ENCODE results near the gene NBPF15. TPM values are rescaled to one million over a fixed set of nuclear protein-coding genes. Genes with fewer than 3 reads are reported as not detected.
"Not testable (repeated sequence)": the region's sequence is repeated elsewhere in the genome, so short reads cannot be mapped to it uniquely, and the experiment has no call there.

The NBPF15 gene
- total and polyA plus RNA-seq, 7 experiments from 2014 or later, result 19.7 to 259 (median 107) TPM

DNA sequence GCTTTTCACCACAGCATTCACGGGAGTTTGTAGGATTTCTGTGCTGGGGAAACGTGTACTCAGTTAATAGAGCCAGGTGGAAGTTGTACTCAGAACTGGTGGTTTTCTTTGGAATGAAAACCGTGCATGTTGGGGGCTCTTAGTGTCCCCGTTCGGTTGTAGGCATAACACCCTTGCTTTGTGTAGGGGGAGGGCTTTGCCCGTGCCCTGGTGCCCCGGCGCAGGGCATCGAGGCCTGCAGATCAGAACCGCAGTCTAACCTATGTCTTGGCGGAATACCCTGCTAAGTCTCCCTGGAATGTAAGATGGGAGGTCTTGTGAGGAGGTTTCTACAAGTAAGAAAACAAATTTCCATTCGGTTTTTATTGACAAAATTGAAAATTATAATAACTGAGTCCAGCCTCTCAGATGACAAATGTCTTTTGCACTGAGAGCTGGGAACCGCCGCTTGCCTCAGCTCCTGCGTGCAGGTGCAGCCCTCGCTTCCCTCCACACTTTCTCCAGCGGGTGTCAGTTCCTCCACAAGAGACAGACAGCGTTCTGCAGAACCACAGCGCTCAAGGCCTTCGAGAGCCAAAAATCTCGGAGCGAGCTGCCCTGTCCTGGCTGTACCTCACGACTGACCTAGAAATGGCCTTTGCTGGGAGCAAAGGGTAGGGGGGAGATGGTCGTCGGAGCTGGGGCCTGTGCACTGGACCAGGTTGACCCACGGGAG lies 47.9 kb downstream of the NBPF15 start:
- ATAC-seq; POLR2A ChIA-PET; H3K9me3 ChIP-seq (ENCODE audit: control insufficient read depth in 2 of 3, low read length in 3 of 3); H3K9me3 Mint-ChIP-seq; intact Hi-C loops (cut with micrococcal nuclease); H3K36me3 Mint-ChIP-seq; H3K4me1 Mint-ChIP-seq; CTCF ChIA-PET; H3K27me3 Mint-ChIP-seq; H3K4me1 ChIP-seq (ENCODE audit: control insufficient read depth in 2 of 2, insufficient read depth in 2 of 2, low read length in 2 of 2); H3K36me3 ChIP-seq (ENCODE audit: control insufficient read depth in 2 of 3, insufficient read depth in 3 of 3, low read length in 3 of 3); H3K27me3 ChIP-seq (ENCODE audit: control insufficient read depth in 2 of 2, insufficient read depth in 2 of 2, low read length in 2 of 2): not testable (repeated sequence)
- peak overlapping the region; percentile 88 to 99 (median 93) for H3K4me3 Mint-ChIP-seq
- peak in 2 of 9 donors; percentile 8 to 13 for DNase-seq
- peak overlapping the region; percentile 76 for H3K27ac ChIP-seq (ENCODE audit: low read depth, low read length)
- peak overlapping the region; percentile 70 for H3K4me3 ChIP-seq (ENCODE audit: low read length)
- H3K27ac Mint-ChIP-seq, result peak overlapping the region; percentile 95 to 99 (median 97)

DNA sequence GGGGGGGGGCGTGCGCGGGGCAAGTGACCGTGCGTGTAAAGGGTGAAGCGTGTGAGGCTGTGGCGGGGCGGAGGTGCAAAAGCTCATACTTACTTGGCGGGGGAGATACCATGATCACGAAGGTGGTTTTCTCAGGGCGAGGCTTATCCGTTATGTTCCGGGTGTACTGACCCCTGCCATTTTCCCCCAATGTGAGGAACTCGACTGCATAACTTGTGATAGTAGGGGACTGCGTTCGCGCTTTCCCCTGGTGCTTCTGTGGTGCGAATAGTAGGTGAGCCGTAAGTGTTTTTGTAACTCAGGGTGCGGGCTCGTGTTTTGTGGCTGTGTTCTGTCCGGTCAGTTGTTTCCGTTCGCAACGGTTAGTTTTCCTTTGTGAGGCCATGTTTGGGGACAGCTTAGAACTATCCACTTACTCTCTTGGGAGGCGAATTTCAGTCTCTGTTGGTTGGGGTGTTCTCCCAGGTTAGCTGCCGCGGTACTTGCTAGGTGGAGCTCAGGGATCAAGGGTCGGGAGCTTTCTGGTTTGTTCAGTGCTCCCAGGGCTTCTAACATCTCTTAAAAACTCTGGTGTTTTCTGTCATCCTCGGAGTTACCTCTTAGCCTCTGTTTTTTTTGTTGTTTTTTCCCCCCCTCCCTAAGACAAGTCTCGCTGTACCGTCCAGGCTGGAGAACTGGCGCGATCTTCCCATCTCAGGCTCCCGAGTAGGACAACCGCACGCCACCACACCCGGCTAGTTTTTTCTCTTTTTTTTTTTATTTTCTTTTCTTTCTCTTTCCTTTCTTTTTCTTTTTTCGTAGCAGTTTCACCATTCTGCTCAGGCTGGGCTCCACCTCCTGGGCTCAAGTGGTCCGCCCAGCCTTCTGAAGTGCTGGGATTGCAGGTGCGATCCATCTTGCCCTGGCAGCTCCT lies 48.7 kb downstream of the NBPF15 start:
- peak overlapping the region; percentile 76 for H3K27ac ChIP-seq (ENCODE audit: low read depth, low read length)

DNA sequence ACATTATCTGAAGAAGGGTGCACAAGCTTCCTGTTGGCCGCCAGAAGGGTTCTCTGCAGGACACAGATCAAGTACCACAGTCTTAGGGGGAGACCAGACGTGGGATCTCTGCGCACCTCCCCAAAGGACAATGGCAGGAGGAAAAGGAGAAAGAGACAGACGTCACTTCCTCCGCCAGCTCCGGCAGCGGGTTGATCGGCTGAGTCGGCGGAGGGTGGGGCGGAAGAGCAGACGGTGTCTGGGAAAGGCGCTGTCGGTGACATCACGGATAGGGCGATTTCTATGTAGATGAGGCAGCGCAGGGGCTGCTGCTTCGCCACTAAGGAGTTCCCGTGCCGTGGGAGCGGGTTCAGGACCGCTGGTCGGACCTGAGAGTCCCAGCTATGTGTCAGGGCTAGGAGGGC lies 49.4 kb downstream of the NBPF15 start:
- peak overlapping the region; percentile 35 for H3K27ac ChIP-seq (ENCODE audit: low read depth, low read length)
- ATAC-seq (peak; percentile 62), DNase-seq (peak in 8 of 9 donors; percentile 57 to 90 (median 80))
- POLR2A ChIA-PET, result interaction anchor here (0.6 to 0.9 kb wide), 5 partner anchors 49 to 140 kb away, joined by 3 to 4 read pairs (median 3); no protein-coding TSS in a partner anchor
- H3K27me3 ChIP-seq (ENCODE audit: control insufficient read depth in 2 of 2, insufficient read depth in 2 of 2, low read length in 2 of 2); H3K27me3 Mint-ChIP-seq; H3K9me3 Mint-ChIP-seq; H3K4me3 ChIP-seq (ENCODE audit: low read length); H3K4me1 ChIP-seq (ENCODE audit: control insufficient read depth in 2 of 2, insufficient read depth in 2 of 2, low read length in 2 of 2); H3K36me3 ChIP-seq (ENCODE audit: control insufficient read depth in 2 of 3, insufficient read depth in 3 of 3, low read length in 3 of 3); H3K9me3 ChIP-seq (ENCODE audit: control insufficient read depth in 2 of 3, low read length in 3 of 3); intact Hi-C loops (cut with micrococcal nuclease); CTCF ChIA-PET; H3K36me3 Mint-ChIP-seq: not testable (repeated sequence)
- peaks cover 0 to 13% (median 4%) of the 10 kb centered on the region in 7 donors for H3K4me1 Mint-ChIP-seq
- peak overlapping the region; percentile 88 to 99 (median 93) for H3K4me3 Mint-ChIP-seq
- H3K27ac Mint-ChIP-seq, result peak overlapping the region; percentile 95 to 99 (median 97)

More for the DNA sequence above, 48.7 kb downstream of the NBPF15 start:
- H3K9me3 ChIP-seq (ENCODE audit: control insufficient read depth in 2 of 3, low read length in 3 of 3); intact Hi-C loops (cut with micrococcal nuclease); H3K27me3 ChIP-seq (ENCODE audit: control insufficient read depth in 2 of 2, insufficient read depth in 2 of 2, low read length in 2 of 2); H3K27me3 Mint-ChIP-seq; CTCF ChIA-PET; H3K36me3 ChIP-seq (ENCODE audit: control insufficient read depth in 2 of 3, insufficient read depth in 3 of 3, low read length in 3 of 3); H3K9me3 Mint-ChIP-seq; H3K4me1 ChIP-seq (ENCODE audit: control insufficient read depth in 2 of 2, insufficient read depth in 2 of 2, low read length in 2 of 2); H3K36me3 Mint-ChIP-seq; H3K4me1 Mint-ChIP-seq: not testable (repeated sequence)
- Mint-ChIP-seq H3K27ac (peak overlapping the region; percentile 95 to 99 (median 97)), H3K4me3 (peak overlapping the region; percentile 88 to 99 (median 93))
- ATAC-seq, result peak; percentile 90
- POLR2A ChIA-PET, result interaction anchor here (0.6 to 0.9 kb wide), 5 partner anchors 48 to 139 kb away, joined by 3 to 4 read pairs (median 3); no protein-coding TSS in a partner anchor
- peak overlapping the region; percentile 70 for H3K4me3 ChIP-seq (ENCODE audit: low read length)
- peak; percentile 57 to 95 (median 85) for DNase-seq

DNA sequence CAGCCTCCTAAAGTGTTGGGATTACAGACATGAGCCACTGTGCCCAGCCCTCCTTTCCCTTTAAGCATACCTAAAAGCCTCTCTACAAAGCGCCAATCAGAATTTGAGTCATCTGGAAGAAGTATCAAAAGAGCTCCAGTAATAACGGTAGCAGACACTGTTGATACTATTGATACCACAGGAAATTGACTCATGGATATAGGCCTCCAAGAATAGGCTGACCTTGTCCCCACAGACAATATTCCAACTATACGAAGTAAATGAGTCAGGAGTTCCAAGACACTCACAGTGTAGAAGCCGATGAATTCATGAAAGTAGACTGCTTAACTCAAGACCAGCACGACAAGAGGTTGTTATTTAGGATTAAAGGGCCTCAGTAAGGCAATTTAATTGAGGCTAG lies 58.7 kb downstream of the NBPF15 start:
- H3K27me3 Mint-ChIP-seq; H3K4me3 Mint-ChIP-seq; DNase-seq; H3K4me1 ChIP-seq (ENCODE audit: control insufficient read depth in 2 of 2, insufficient read depth in 2 of 2, low read length in 2 of 2); CTCF ChIA-PET; H3K4me1 Mint-ChIP-seq; H3K36me3 ChIP-seq (ENCODE audit: control insufficient read depth in 2 of 3, insufficient read depth in 3 of 3, low read length in 3 of 3); H3K27ac Mint-ChIP-seq; H3K4me3 ChIP-seq (ENCODE audit: low read length); H3K27me3 ChIP-seq (ENCODE audit: control insufficient read depth in 2 of 2, insufficient read depth in 2 of 2, low read length in 2 of 2); H3K27ac ChIP-seq (ENCODE audit: low read depth, low read length); H3K36me3 Mint-ChIP-seq; H3K9me3 ChIP-seq (ENCODE audit: control insufficient read depth in 2 of 3, low read length in 3 of 3); POLR2A ChIA-PET; intact Hi-C loops (cut with micrococcal nuclease); ATAC-seq; H3K9me3 Mint-ChIP-seq: not testable (repeated sequence)

DNA sequence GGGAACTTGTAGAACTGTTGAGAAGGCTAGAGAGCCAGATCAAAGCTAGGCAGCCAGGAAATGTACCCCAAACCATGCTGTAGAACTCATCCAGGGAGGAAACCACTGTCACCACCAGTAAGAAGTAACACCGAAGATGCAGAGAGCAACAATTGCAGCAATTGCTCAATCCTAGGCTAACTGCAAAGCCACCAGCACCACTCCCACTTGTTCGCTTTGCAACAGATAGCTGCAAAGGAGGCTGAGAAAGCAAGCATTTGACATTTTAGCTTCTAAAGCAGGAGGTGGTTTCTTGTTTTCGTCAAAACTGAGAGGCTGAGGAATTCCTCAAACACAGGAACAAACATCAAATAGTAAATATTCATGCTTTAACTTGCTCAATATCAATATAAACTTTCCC lies 89.8 kb downstream of the NBPF15 start:
- H3K27me3 Mint-ChIP-seq; H3K4me3 ChIP-seq (ENCODE audit: low read length); H3K9me3 ChIP-seq (ENCODE audit: control insufficient read depth in 2 of 3, low read length in 3 of 3); H3K27me3 ChIP-seq (ENCODE audit: control insufficient read depth in 2 of 2, insufficient read depth in 2 of 2, low read length in 2 of 2); intact Hi-C loops (cut with micrococcal nuclease); H3K36me3 Mint-ChIP-seq; H3K4me1 ChIP-seq (ENCODE audit: control insufficient read depth in 2 of 2, insufficient read depth in 2 of 2, low read length in 2 of 2); H3K27ac ChIP-seq (ENCODE audit: low read depth, low read length); DNase-seq; H3K9me3 Mint-ChIP-seq; POLR2A ChIA-PET; ATAC-seq; H3K4me1 Mint-ChIP-seq; H3K27ac Mint-ChIP-seq; CTCF ChIA-PET; H3K4me3 Mint-ChIP-seq; H3K36me3 ChIP-seq (ENCODE audit: control insufficient read depth in 2 of 3, insufficient read depth in 3 of 3, low read length in 3 of 3): not testable (repeated sequence)

Data from naive thymus-derived CD4-positive, alpha-beta T cell (primary cell).